ENCODE data around the gene ARPP19. TPM values are rescaled to one million over a fixed set of nuclear protein-coding genes. Genes with fewer than 3 reads are reported as not detected.
"Not testable (repeated sequence)": the region's sequence is repeated elsewhere in the genome, so short reads cannot be mapped to it uniquely, and the experiment has no call there.

The ARPP19 gene
- 165 and 170 TPM in 2 replicates for total RNA-seq

- peak; percentile 47 for DNase-seq (ENCODE audit: low read depth, low spot score)
Observed at GRCh38 chr15:52568601-52569585, at the start of gene ARPP19. ARPP19 (minus strand) TSS chr15:52569030; CDS start chr15:52568892, 138 bp downstream.

- DNase-seq (ENCODE audit: low read depth, low spot score) = no peak
Observed at GRCh38 chr15:52617026-52617425, 48.2 kb upstream of the ARPP19 start.

GRCh38 chr15:52615302-52615701 is 46.5 kb upstream of the ARPP19 start:
- DNase-seq (ENCODE audit: low read depth, low spot score) = no peak

- no peak for DNase-seq (ENCODE audit: low read depth, low spot score)
Observed at GRCh38 chr15:52609593-52609992, 40.8 kb upstream of the ARPP19 start.

GRCh38 chr15:52584414-52584813 is 15.6 kb upstream of the ARPP19 start:
- no peak for DNase-seq (ENCODE audit: low read depth, low spot score)

- no peak for DNase-seq (ENCODE audit: low read depth, low spot score)
Observed at GRCh38 chr15:52579852-52580251, 11.0 kb upstream of the ARPP19 start.

- DNase-seq (ENCODE audit: low read depth, low spot score) = no peak
Observed at GRCh38 chr15:52576692-52577091, 7.9 kb upstream of the ARPP19 start.

- not testable (repeated sequence) for DNase-seq (ENCODE audit: low read depth, low spot score)
Observed at GRCh38 chr15:52575573-52575972, 6.7 kb upstream of the ARPP19 start.

- DNase-seq (ENCODE audit: low read depth, low spot score) = no peak
Observed at GRCh38 chr15:52575072-52575471, 6.2 kb upstream of the ARPP19 start.

GRCh38 chr15:52574623-52575022 is 5.8 kb upstream of the ARPP19 start:
- not testable (repeated sequence) for DNase-seq (ENCODE audit: low read depth, low spot score)

- DNase-seq (ENCODE audit: low read depth, low spot score) = no peak
Observed at GRCh38 chr15:52567871-52568600, 794 bp downstream of the ARPP19 start.

GRCh38 chr15:52566889-52567288 is 1.9 kb downstream of the ARPP19 start:
- no peak for DNase-seq (ENCODE audit: low read depth, low spot score)

- not testable (repeated sequence) for DNase-seq (ENCODE audit: low read depth, low spot score)
Observed at GRCh38 chr15:52565417-52566358, 3.1 kb downstream of the ARPP19 start.

- no peak for DNase-seq (ENCODE audit: low read depth, low spot score)
Observed at GRCh38 chr15:52563501-52564060, 5.2 kb downstream of the ARPP19 start.

- no peak for DNase-seq (ENCODE audit: low read depth, low spot score)
Observed at GRCh38 chr15:52559575-52559974, 9.3 kb downstream of the ARPP19 start.

GRCh38 chr15:52559022-52559421 is 9.8 kb downstream of the ARPP19 start:
- no peak for DNase-seq (ENCODE audit: low read depth, low spot score)

GRCh38 chr15:52558196-52558595 is 10.6 kb downstream of the ARPP19 start:
- DNase-seq (ENCODE audit: low read depth, low spot score) = no peak

- no peak for DNase-seq (ENCODE audit: low read depth, low spot score)
Observed at GRCh38 chr15:52557274-52557641, 11.6 kb downstream of the ARPP19 start.

- DNase-seq (ENCODE audit: low read depth, low spot score) = no peak
Observed at GRCh38 chr15:52556524-52557273, 12.1 kb downstream of the ARPP19 start.

GRCh38 chr15:52552303-52552702 is 16.5 kb downstream of the ARPP19 start:
- DNase-seq (ENCODE audit: low read depth, low spot score) = no peak
